ENCODE results near the gene MTFMT. TPM values are rescaled to one million over a fixed set of nuclear protein-coding genes. Genes with fewer than 3 reads are reported as not detected.

MTFMT gene
- polyA plus RNA-seq, 1 experiment = 15.3 TPM

GRCh38 chr15:65059931-65060596 lies 30.6 kb upstream of the MTFMT start:
- no peak overlapping the region for H3K27ac ChIP-seq (ENCODE audit: low read depth, low read length)
- peaks cover 9% of the 10 kb centered on the region for H3K27me3 ChIP-seq (ENCODE audit: control insufficient read depth, insufficient read depth, low read length)
- H3K4me3 ChIP-seq (ENCODE audit: low read depth, low read length) = no peak overlapping the region
- POLR2A ChIA-PET = interaction anchor here (1.5 kb wide), 1 partner anchor 9 kb away, joined by 4 read pairs; no protein-coding TSS in a partner anchor
- H3K9me3 ChIP-seq (ENCODE audit: control insufficient read depth, insufficient read depth, low read length) = peaks cover 4% of the 10 kb centered on the region
- no peak for DNase-seq (ENCODE audit: low read depth, low spot score)
- CTCF ChIA-PET = interaction anchor here (0.5 to 2.1 kb wide), 3 partner anchors 10 to 41 kb away, joined by 4 to 8 read pairs (median 6); no protein-coding TSS in a partner anchor
- no peak for TF ChIP-seq CTCF (IDR thresholded peaks at IDR 0.05; ENCODE audit: low read depth, low read length)

GRCh38 chr15:65059369-65059750 lies 29.9 kb upstream of the MTFMT start:
- Histone ChIP-seq H3K27ac (ENCODE audit: low read depth, low read length) (no peak overlapping the region), H3K4me3 (ENCODE audit: low read depth, low read length) (no peak overlapping the region), H3K27me3 (ENCODE audit: control insufficient read depth, insufficient read depth, low read length) (peaks cover 7% of the 10 kb centered on the region), H3K9me3 (ENCODE audit: control insufficient read depth, insufficient read depth, low read length) (peaks cover 4% of the 10 kb centered on the region)
- CTCF ChIA-PET = interaction anchor here (1.9 to 2.1 kb wide), 2 partner anchors 26 to 42 kb away, joined by 6 to 8 read pairs; no protein-coding TSS in a partner anchor
- DNase-seq (ENCODE audit: low read depth, low spot score) = no peak
- no peak for TF ChIP-seq CTCF (IDR thresholded peaks at IDR 0.05; ENCODE audit: low read depth, low read length)
- POLR2A ChIA-PET = interaction anchor here (1.5 kb wide), 1 partner anchor 10 kb away, joined by 4 read pairs; no protein-coding TSS in a partner anchor

GRCh38 chr15:65058394-65059368 lies 29.2 kb upstream of the MTFMT start:
- TF ChIP-seq CTCF (IDR thresholded peaks at IDR 0.05; ENCODE audit: low read depth, low read length) = no peak
- DNase-seq (ENCODE audit: low read depth, low spot score) = no peak
- Histone ChIP-seq H3K4me3 (ENCODE audit: low read depth, low read length) (no peak overlapping the region), H3K9me3 (ENCODE audit: control insufficient read depth, insufficient read depth, low read length) (peaks cover 4% of the 10 kb centered on the region), H3K27me3 (ENCODE audit: control insufficient read depth, insufficient read depth, low read length) (peaks cover 7% of the 10 kb centered on the region), H3K27ac (ENCODE audit: low read depth, low read length) (no peak overlapping the region)
- CTCF ChIA-PET = interaction anchor here (0.5 to 1.3 kb wide), 2 partner anchors 31 to 43 kb away, joined by 3 to 4 read pairs; no protein-coding TSS in a partner anchor
- POLR2A ChIA-PET = interaction anchor here (1.5 kb wide), 1 partner anchor 10 kb away, joined by 4 read pairs; no protein-coding TSS in a partner anchor

- H3K27ac ChIP-seq (ENCODE audit: low read depth, low read length) = no peak overlapping the region
- peaks cover 4% of the 10 kb centered on the region for H3K9me3 ChIP-seq (ENCODE audit: control insufficient read depth, insufficient read depth, low read length)
- peaks cover 7% of the 10 kb centered on the region for H3K27me3 ChIP-seq (ENCODE audit: control insufficient read depth, insufficient read depth, low read length)
- ChIA-PET POLR2A (no interaction called here), CTCF (interaction anchor here (2.4 to 6.2 kb wide), 2 partner anchors 25 to 29 kb away, joined by 6 to 83 read pairs; no protein-coding TSS in a partner anchor)
- no peak for DNase-seq (ENCODE audit: low read depth, low spot score)
- no peak for TF ChIP-seq CTCF (IDR thresholded peaks at IDR 0.05; ENCODE audit: low read depth, low read length)
- H3K4me3 ChIP-seq (ENCODE audit: low read depth, low read length) = no peak overlapping the region
Observed at GRCh38 chr15:65057549-65057940, 28.1 kb upstream of the MTFMT start.
